Panc1 (cell line): ENCODE results near the gene PPP3R2.

Experiments
- CTCF ChIP-seq: fragments of 450-650 bp; IDR thresholded peaks from 2 replicates; pipeline ENCODE4 v1.5.1; 2017; ENCODE audit warnings: mild to moderate bottlenecking
- POLR2AphosphoS5 ChIP-seq: IDR thresholded peaks from 2 replicates; pipeline ENCODE4 v1.6.1; 2012; ENCODE audit warnings: mild to moderate bottlenecking, low read depth, low read length, moderate library complexity
- REST ChIP-seq, 2 experiments: IDR thresholded peaks; 2 replicates each; pipeline ENCODE4 v1.6.1; 2011 to 2012; ENCODE audit warnings: low read depth in 2 of 2, control low read depth in 1 of 2, low read length in 1 of 2, mild to moderate bottlenecking in 1 of 2, moderate library complexity in 1 of 2; ENCODE audit not compliant: insufficient read depth in 1 of 2
- SIN3A ChIP-seq: IDR thresholded peaks from 2 replicates; pipeline ENCODE4 v1.6.1; 2012; ENCODE audit warnings: low read depth, mild to moderate bottlenecking, low read length, moderate library complexity, borderline replicate concordance; ENCODE audit not compliant: insufficient read depth

- TF ChIP-seq REST (IDR thresholded peaks at IDR 0.05; ENCODE audit: insufficient read depth in 1 of 2, low read depth in 2 of 2, low read length in 1 of 2) (no peak), CTCF (no peak), POLR2AphosphoS5 (no peak), SIN3A (no peak)
Measured at GRCh38 chr9:101590901-101591300, 3.9 kb downstream of the PPP3R2 start.
